Measurements from ENCODE around the gene SF3B3.
"Not testable (repeated sequence)": the region's sequence is repeated elsewhere in the genome, so short reads cannot be mapped to it uniquely, and the experiment has no call there.

DNA sequence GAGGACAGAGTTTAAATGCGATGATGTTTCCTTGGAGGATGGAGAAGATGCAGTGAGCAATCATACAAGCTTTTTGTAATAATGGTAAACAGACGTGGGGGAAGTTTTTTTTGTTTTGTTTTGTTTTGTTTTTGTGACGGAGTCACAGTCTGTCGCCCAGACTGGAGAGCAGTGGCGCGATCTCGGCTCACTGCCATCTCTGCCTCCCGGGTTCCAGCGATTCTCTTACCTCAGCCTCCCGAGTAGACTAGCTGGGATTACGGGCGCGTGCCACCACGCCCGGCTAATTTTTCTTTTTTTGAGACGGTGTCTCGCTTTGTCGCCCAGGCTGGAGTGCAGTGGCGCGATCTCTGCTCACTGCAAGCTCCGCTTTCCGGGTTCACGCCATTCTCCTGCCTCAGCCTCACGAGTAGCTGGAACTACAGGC is 796 bp downstream of the SF3B3 start:
- TF ChIP-seq, protein P1, sequence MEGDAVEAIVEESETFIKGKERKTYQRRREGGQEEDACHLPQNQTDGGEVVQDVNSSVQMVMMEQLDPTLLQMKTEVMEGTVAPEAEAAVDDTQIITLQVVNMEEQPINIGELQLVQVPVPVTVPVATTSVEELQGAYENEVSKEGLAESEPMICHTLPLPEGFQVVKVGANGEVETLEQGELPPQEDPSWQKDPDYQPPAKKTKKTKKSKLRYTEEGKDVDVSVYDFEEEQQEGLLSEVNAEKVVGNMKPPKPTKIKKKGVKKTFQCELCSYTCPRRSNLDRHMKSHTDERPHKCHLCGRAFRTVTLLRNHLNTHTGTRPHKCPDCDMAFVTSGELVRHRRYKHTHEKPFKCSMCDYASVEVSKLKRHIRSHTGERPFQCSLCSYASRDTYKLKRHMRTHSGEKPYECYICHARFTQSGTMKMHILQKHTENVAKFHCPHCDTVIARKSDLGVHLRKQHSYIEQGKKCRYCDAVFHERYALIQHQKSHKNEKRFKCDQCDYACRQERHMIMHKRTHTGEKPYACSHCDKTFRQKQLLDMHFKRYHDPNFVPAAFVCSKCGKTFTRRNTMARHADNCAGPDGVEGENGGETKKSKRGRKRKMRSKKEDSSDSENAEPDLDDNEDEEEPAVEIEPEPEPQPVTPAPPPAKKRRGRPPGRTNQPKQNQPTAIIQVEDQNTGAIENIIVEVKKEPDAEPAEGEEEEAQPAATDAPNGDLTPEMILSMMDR (IDR thresholded peaks at IDR 0.05; ENCODE audit: extremely low read depth in 1 of 2, insufficient read depth in 1 of 2, low read depth in 1 of 2, low read length in 2 of 2), result not testable (repeated sequence)
- not testable (repeated sequence) for TF ChIP-seq POLR2A (IDR thresholded peaks at IDR 0.05; ENCODE audit: low read depth, low read length); JUN (IDR thresholded peaks at IDR 0.05; ENCODE audit: borderline replicate concordance, insufficient read depth, insufficient read length, low read depth); EZH2 (IDR thresholded peaks at IDR 0.05; ENCODE audit: borderline replicate concordance, low read depth, low read length, severe bottlenecking); MYC (IDR thresholded peaks at IDR 0.05; ENCODE audit: low read depth, low read length); POLR2AphosphoS5 (IDR thresholded peaks at IDR 0.05; ENCODE audit: insufficient read depth, low read depth, low read length); GATA2 (IDR thresholded peaks at IDR 0.05; ENCODE audit: insufficient read depth, insufficient read length, low read depth, low read length)
- TF ChIP-seq, protein P2, sequence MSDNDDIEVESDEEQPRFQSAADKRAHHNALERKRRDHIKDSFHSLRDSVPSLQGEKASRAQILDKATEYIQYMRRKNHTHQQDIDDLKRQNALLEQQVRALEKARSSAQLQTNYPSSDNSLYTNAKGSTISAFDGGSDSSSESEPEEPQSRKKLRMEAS (IDR thresholded peaks at IDR 0.05; ENCODE audit: insufficient read depth, insufficient read length), result not testable (repeated sequence)

All from endothelial cell of umbilical vein (primary cell).